Aorta (tissue), 5 donors: ENCODE results near the gene PARD6G. TPM values are rescaled to one million over a fixed set of nuclear protein-coding genes. Genes with fewer than 3 reads are reported as not detected.
"Not testable (repeated sequence)": the region's sequence is repeated elsewhere in the genome, so short reads cannot be mapped to it uniquely, and the experiment has no call there.

Experiments used
- ATAC-seq: fragments of 200-7000 bp; cut with Tn5 transposase; one replicate; pipeline ENCODE4 v1.9.1; 2022; ENCODE audit warnings: moderate library complexity; ENCODE audit not compliant: low FRiP score
- DNase-seq, 2 donors: peaks; one replicate each; pipeline ENCODE4 v3.0.0-alpha.2; 2020
- H3K27ac ChIP-seq, 2 donors: one replicate each; pipeline ENCODE4 v1.5.1; 2013; ENCODE audit warnings: low read length in 2 of 2, mild to moderate bottlenecking in 2 of 2, moderate library complexity in 2 of 2, control low read depth in 1 of 2, inconsistent platforms in 1 of 2, low read depth in 1 of 2
- H3K27me3 ChIP-seq, 2 donors: one replicate each; pipeline ENCODE4 v1.6.1; 2013; ENCODE audit warnings: control low read depth in 1 of 2, low read length in 1 of 2, mild to moderate bottlenecking in 1 of 2, moderate library complexity in 1 of 2; ENCODE audit not compliant: insufficient read depth in 2 of 2, control insufficient read depth in 1 of 2
- H3K36me3 ChIP-seq, 2 donors: one replicate each; pipeline ENCODE4 v1.6.1; 2013; ENCODE audit warnings: control low read depth in 1 of 2, low read length in 1 of 2, mild to moderate bottlenecking in 1 of 2; ENCODE audit not compliant: insufficient read depth in 2 of 2, control insufficient read depth in 1 of 2
- H3K4me1 ChIP-seq, 2 donors: one replicate each; pipeline ENCODE4 v1.6.1; 2013; ENCODE audit warnings: low read length in 2 of 2, control low read depth in 1 of 2, mild to moderate bottlenecking in 1 of 2, moderate library complexity in 1 of 2; ENCODE audit not compliant: insufficient read depth in 2 of 2, control insufficient read depth in 1 of 2
- H3K4me3 ChIP-seq, 2 donors: one replicate each; pipeline ENCODE4 v1.5.1; 2013; ENCODE audit warnings: low read length in 2 of 2, control low read depth in 1 of 2, mild to moderate bottlenecking in 1 of 2
- H3K9me3 ChIP-seq: one replicate; pipeline ENCODE4 v1.6.1; 2013; ENCODE audit warnings: mild to moderate bottlenecking, low read length; ENCODE audit not compliant: control insufficient read depth
- WGBS, 2 donors: extraction: QIAGEN DNeasy Blood & Tissue Kit; methylation state at CpG; one replicate each; pipeline ENCODE4 v1.1.7; 2013; 5-methylcytosine and 5-hydroxymethylcytosine counted together
- intact Hi-C, 2 donors: fragments of 100-400 bp; cut with DNase I; formaldehyde crosslinking; loops; one replicate each; pipeline versions ENCODE4 v1.14.2 to v1.15.0; 2022
- polyA plus RNA-seq, 2 donors: library from polyadenylated mRNA; stranded (reverse); fragments of 200-250 nt; gene quantifications; one replicate each; pipeline ENCODE4 v1.2.3, GENCODE V29; 2013
- total RNA-seq, 2 donors: library from RNA; stranded (reverse); fragmentation: NEBNext Ultra II Directional; extraction: Animal tissue kit (Norgen Biotek cat#: 25700); gene quantifications; one replicate each; pipeline ENCODE4 v1.2.1, GENCODE V29; 2021
- donor health status: healthy with polysubstance abuse.
- donor health status: Bipolar disorder and iron deficiency.
- donor health status: DM: no; HTN: no; CAD: no.
- donor health status: DM: no; HTN: no; CAD: no.
- donor health status: DM: yes; HTN: yes; CAD: no.

PARD6G gene
- total and polyA plus RNA-seq, 4 donors = 0.38 to 4.1 (median 2.8) TPM

GRCh38 chr18:80166725-80167124 is 80.6 kb downstream of the PARD6G start:
- no peaks in the 10 kb centered on the region for H3K27me3 ChIP-seq
- 84% methylated on average over 6 of the region's 6 CpGs for WGBS, 2 donors
- no peak for DNase-seq

DNA sequence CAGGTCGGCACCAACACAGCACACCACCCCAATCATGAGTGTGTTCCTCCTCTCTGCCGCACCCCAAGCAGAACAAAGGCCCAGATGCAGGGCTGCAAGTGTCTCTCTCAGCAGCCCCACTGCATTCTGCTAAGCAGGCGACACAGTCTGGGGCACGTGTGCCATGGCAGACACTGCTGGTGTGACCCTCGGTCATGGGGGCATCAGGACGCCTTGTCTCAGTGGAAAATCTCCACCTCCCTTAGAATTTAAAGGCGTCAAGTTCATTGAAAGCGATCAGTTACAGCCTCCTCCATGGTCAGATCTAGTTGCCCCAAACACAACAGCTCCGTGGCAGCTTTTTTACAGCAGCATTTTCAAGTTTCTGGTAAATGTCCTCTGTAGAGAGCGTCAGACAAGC is 81.1 kb downstream of the PARD6G start:
- WGBS, 2 donors = 93 to 94% methylated on average over 10 of the region's 10 CpGs
- intact Hi-C loops = no loop called here
- Histone ChIP-seq H3K9me3 (no peaks in the 10 kb centered on the region), H3K4me1 (no peaks in the 10 kb centered on the region), H3K4me3 (no peak overlapping the region), H3K36me3 (no peaks in the 10 kb centered on the region), H3K27me3 (no peaks in the 10 kb centered on the region), H3K27ac (no peak overlapping the region)
- DNase-seq = no peak
- ATAC-seq = no peak

More at GRCh38 chr18:80166725-80167124, 80.6 kb downstream of the PARD6G start:
- Histone ChIP-seq H3K9me3 (no peaks in the 10 kb centered on the region), H3K4me3 (no peak overlapping the region), H3K4me1 (no peaks in the 10 kb centered on the region), H3K36me3 (no peaks in the 10 kb centered on the region), H3K27ac (no peak overlapping the region)
- intact Hi-C loops = no loop called here
- ATAC-seq = no peak

GRCh38 chr18:80164727-80165355 is 82.5 kb downstream of the PARD6G start:
- H3K27ac ChIP-seq, DNase-seq, H3K4me1 ChIP-seq, H3K27me3 ChIP-seq, H3K4me3 ChIP-seq, H3K36me3 ChIP-seq, intact Hi-C loops, ATAC-seq, H3K9me3 ChIP-seq: not testable (repeated sequence)
- 41 to 55% methylated on average over 9 of the region's 9 CpGs for WGBS, 2 donors

DNA sequence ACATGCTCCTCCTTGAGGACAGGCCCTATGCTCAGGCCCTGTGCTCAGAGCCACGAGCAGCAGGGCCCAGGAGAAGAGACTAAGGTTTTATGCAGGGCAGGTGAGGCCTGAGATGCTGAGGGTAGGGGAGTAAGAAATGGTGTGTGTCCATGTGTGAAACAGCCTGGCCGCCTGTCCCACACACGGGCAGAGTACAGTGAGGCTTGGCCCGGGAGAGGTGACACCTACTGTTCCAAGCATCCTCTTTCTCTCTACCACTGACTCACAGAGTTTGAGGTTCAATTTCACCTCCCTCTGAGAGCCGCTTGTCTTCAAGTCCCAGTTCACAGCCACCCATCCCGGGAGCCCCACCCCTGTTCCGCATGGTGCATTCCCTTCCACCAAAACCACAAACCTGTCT is 84.1 kb downstream of the PARD6G start:
- DNase-seq = no peak

GRCh38 chr18:80161781-80162417 is 85.4 kb downstream of the PARD6G start:
- ATAC-seq = no peak
- WGBS, 2 donors = 66 to 74% methylated on average over 7 of the region's 7 CpGs

More for the DNA sequence above, 84.1 kb downstream of the PARD6G start:
- Histone ChIP-seq H3K27ac (no peak overlapping the region), H3K36me3 (no peaks in the 10 kb centered on the region), H3K9me3 (no peaks in the 10 kb centered on the region), H3K27me3 (no peaks in the 10 kb centered on the region), H3K4me1 (no peaks in the 10 kb centered on the region), H3K4me3 (no peak overlapping the region)
- WGBS, 2 donors = 98% methylated on average over 7 of the region's 7 CpGs
- intact Hi-C loops = no loop called here
- ATAC-seq = no peak

DNA sequence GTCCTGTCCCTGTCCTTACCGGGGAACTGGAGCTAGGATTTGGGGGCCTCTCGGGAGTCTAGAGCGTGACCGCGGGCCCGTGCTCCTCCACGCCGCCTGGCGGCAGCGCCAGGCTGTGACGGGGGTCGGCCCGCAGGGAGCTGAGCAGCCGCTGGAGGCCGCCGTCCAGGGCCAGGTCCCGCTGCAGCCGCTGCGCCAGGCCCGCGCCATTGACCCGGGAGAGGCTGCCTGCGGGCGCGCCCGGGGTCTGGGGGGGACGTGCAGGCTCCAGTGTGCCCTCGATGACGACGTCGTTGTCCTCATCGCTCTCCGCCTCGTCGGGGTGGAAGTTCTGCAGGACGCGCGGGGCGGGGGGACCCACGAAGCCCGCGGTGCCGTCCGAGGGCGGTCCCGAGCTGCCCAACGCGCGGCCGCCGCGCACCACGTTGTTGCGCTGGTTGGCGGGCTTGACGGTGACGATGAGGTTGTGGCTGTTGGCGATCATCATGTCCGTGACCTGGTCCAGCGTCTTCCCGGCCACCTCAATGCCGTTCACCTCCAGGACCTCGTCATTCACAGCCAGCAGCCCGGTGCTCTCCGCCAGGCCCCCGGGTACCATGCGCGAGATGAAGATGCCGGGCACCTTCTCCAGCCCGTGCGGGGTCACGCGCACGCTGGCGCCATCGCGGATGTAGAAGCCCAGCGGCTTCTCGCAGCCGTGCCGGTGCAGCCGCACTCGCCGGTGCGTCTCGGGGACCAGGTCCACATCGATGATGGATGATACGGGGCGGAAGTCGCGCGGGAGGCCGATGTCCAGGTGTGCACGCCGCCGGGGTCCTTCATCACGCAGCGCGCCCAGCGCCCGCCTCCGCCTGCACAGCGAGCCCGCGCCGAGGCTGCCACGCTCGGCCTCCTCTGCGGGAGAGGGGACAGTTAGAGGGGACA is 87.3 kb downstream of the PARD6G start:
- Histone ChIP-seq H3K36me3 (no peaks in the 10 kb centered on the region), H3K4me1 (no peaks in the 10 kb centered on the region), H3K27me3 (no peaks in the 10 kb centered on the region), H3K4me3 (no peak overlapping the region), H3K9me3 (no peaks in the 10 kb centered on the region), H3K27ac (no peak overlapping the region)
- intact Hi-C loops = no loop called here
- DNase-seq = no peak
- WGBS, 2 donors = 38 to 47% methylated on average over 100 to 109 of the region's 109 CpGs
- ATAC-seq = peak; percentile 55

More at GRCh38 chr18:80161781-80162417, 85.4 kb downstream of the PARD6G start:
- no peaks in the 10 kb centered on the region for H3K27me3 ChIP-seq
- intact Hi-C loops = no loop called here
- no peak overlapping the region for H3K4me3 ChIP-seq
- no peaks in the 10 kb centered on the region for H3K4me1 ChIP-seq
- DNase-seq = no peak
- H3K36me3 ChIP-seq = no peaks in the 10 kb centered on the region
- no peak overlapping the region for H3K27ac ChIP-seq
- no peaks in the 10 kb centered on the region for H3K9me3 ChIP-seq

- Histone ChIP-seq H3K9me3 (no peaks in the 10 kb centered on the region), H3K27me3 (no peaks in the 10 kb centered on the region), H3K27ac (no peak overlapping the region), H3K36me3 (no peaks in the 10 kb centered on the region), H3K4me3 (no peak overlapping the region), H3K4me1 (no peaks in the 10 kb centered on the region)
- ATAC-seq (no peak), DNase-seq (no peak)
- WGBS, 2 donors = 76 to 78% methylated on average over 5 of the region's 5 CpGs
- intact Hi-C loops = no loop called here
Measured at GRCh38 chr18:80158365-80158764, 88.9 kb downstream of the PARD6G start.

- peak; percentile 76 to 91 for DNase-seq
- 31 to 32% methylated on average over 8 of the region's 8 CpGs for WGBS, 2 donors
Measured at GRCh38 chr18:80157708-80158343, 89.5 kb downstream of the PARD6G start.

More at GRCh38 chr18:80157708-80158343, 89.5 kb downstream of the PARD6G start:
- Histone ChIP-seq H3K27ac (no peak overlapping the region), H3K4me1 (no peaks in the 10 kb centered on the region), H3K9me3 (no peaks in the 10 kb centered on the region), H3K4me3 (no peak overlapping the region), H3K27me3 (no peaks in the 10 kb centered on the region), H3K36me3 (no peaks in the 10 kb centered on the region)
- peak; percentile 79 for ATAC-seq
- intact Hi-C loops = no loop called here
